ENCODE data around the gene CORO1C. TPM values are rescaled to one million over a fixed set of nuclear protein-coding genes. Genes with fewer than 3 reads are reported as not detected.
"Not testable (repeated sequence)": the region's sequence is repeated elsewhere in the genome, so short reads cannot be mapped to it uniquely, and the experiment has no call there.

CORO1C gene
- 394 TPM for polyA plus RNA-seq (2013, experiment 1 of 2; ENCODE audit: insufficient read length)
- 388 TPM for polyA plus RNA-seq (2013, experiment 2 of 2; ENCODE audit: insufficient read length)

DNA sequence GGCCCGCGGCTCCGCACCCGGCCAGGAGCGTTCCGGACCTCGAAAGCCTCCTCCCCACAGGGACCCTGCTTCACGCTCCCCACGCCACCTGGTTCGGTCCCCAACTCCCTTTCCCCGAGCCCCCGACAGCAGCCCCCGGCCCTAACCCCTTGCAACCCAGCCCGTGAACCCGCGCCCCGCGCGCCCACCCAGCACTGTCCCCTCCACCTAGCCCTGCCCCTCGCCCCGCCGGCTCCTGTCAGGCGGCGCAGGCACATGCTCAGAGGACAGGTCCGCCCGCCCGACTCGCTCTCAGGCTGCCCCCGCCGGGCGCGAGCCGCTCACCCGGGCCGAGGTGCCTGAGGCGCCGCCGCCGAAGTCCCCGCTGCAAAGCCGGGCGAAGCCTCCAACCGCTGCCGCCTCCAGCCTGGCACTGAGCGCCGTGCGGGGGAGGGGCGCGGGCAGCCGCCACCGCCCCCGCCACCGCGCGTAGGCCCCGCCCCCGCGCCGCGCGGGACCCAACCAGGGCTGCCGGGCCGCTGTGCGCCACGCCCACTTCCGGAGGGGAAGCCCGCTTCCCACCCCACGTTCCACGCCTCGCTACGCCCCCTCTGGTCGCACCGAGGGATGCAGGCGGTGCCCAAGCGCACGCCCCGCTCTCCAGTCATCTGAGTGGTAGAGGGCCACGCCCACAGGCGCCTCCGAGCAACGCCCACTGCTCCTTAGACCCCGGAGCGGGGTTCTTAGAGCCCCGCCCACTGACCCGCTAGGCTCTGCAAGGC lies at the start of gene CORO1C:
Gene CORO1C (minus strand): TSS at position 414 of the 761 bp plus-strand sequence. CDS start 30,200 bp downstream, outside the sequence.
- peak; percentile 95 for DNase-seq

DNA sequence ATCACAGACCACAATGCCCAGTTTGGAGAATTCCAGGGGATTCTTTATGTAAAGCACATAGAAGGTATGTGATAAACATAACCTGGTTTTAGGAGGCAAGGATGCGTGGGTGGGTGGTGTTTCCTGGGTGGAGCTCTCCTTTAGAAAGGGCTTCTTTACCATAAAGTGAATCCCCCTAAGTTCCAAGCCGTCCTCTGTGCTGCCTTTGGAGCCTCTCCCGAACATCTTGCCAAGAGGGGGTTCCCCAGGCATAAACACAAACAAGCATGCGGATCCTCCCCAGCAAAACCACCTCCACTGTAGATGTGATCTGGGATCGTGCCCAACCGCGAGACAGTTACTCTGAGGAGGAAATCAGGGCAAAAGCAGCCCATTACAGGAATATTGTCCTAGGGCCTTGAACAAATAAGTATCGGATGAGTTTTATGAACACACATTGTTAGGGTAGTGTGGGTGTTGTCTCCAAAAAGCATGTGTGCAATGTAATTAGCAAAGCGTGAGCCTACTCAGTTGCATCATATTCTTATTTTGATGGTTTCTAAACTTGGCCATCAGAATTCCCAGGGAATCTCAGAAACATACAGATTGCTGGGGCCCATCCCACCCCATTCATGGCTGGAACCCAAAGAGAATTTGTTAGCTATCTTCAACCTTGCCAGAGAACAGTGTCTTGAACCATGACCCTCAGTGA lies 48.8 kb upstream of the CORO1C start:
- DNase-seq: no peak

DNA sequence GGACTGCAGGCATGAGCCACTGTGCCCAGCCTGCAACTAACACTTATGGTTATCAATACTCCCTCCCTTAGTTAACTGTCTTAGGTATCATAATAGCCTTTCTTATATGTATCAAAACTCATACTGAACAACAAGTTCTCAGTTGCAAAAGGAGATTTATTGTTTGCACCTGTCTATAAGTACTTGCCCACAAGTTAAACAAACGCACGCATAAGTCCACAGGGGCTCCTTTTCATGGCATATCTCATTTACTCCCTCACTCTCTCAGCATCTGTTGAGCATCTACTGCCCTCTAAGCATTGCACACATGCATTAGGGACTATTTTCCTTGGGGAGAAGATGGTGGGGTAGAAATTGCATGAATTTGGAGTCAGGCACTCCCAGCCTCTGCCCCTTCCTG lies 46.7 kb upstream of the CORO1C start:
- no peak for DNase-seq

DNA sequence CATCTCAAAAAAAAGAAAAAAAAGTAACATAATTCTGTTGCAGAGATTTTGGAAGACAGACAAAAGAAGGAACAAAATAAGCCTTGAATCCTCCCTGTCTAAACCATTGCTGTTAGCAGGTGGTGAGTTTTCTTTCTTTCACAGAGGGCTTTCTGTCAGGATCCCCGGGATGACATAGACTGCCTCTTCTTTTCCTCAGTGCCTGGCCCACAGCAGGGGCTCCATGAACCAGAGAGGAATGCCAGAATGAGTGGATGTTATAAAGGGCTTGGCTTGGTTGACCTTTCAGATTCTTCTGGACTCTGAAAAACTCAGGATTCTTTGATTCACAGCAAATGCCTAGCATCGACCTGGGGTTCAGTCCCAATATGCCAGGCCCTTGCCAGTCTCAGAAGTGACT lies 45.8 kb upstream of the CORO1C start:
- no peak for DNase-seq

DNA sequence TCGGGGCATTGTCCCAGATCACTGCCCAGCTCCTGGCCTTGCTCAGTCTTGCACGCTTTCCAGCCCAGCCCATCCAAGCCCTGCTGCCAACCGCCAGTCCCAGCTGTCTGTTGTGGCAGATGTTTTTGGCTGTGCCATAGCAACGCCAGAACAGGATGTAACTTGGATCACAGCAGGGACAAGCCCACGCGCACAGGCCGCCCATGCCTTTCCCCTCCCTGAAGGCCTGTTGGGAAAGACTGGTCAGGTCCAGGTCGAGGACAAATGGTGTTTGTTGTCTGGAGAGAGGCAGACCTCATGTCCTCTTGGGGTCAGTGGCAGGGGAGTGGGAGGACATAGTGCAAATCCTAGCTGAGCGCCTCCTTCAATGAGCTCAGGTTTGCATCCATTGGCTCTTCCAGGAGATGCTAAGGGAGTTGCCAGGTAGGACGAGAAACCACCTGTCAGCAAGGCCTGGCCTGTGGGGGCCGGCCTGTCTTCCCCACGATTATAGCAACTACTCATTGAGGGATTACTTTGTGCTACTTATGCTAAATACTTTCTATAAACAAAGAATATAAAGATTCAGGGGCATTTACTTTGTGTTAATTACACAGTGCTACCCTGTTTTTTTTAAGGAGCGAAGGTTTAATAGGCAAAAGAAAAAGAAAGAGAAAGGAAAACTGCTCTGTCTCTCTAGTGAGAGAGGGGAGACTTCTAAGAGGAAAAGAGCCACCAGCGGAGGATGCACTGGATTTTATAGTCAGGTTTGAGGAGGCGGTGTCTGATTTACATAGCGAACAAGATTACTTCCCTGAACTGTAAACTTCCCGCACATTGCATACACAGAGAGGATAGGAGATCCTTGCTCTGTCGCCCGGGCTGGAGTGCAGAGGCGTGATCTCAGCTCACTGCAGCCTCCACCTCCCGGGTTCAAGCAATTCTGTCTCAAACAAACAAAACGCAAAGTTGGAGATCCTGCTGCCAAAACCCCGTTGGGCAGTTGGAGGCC lies 42.8 kb upstream of the CORO1C start:
- DNase-seq: peak; percentile 71

DNA sequence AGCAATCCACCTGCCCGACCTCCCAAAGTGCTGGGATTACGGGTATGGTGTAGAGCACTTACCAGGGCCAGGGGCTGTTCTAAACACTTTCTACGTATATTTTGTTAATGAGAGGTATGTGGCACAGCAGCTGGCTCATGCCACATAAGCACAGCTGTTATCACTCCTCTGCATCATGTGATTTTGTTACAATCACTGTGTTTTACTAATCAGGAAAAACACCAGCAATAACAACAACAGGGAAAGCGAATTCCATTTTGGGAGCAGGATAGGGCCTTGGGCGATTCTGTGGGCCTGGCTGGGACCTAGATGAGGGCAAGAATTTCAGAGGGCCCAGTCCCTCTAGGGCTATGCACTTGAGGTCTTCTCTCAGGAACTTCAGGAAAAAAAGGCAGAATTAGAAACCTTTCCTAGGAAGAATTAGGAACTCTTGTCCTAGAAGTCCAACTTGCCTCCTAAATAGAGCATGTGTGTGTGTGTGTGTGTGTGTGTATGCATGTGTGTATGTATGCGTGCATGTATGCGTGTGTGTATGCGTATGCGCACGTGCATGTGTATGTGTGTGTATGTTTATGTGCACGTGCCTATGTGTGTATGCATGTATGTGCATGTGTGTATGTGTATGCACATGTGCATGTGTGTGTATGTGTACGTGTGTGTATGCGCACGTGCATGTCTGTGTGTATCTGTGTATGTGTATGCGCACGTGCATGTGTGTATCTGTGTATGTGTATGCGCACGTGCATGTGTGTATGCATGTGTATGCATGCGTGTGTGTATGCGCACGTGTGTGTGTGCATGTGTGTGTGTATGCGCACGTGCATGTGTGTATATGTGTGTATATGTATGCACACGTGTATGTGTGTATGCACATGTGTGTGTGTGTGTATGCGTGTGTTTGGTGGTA lies 41.8 kb upstream of the CORO1C start:
- no peak for DNase-seq

DNA sequence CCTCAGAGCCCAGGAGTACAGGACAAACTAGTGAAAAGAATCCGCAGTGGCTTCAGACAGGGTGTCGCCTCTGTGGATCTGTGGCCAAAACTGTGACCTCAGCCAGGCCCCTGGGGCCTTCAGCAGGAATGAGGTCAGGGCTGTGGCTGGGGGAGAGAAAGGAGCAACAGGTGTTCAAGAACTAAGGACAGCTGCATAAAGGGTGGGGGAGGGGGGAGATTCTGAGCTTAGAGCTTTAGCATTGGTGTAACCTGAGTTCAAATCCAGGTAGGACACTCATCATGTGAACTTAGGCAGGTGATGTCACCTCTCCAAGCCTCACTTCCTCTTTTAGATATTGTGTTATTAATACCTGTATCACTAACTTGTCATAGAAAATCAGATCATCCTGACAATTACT lies 40.9 kb upstream of the CORO1C start:
- DNase-seq: no peak

DNA sequence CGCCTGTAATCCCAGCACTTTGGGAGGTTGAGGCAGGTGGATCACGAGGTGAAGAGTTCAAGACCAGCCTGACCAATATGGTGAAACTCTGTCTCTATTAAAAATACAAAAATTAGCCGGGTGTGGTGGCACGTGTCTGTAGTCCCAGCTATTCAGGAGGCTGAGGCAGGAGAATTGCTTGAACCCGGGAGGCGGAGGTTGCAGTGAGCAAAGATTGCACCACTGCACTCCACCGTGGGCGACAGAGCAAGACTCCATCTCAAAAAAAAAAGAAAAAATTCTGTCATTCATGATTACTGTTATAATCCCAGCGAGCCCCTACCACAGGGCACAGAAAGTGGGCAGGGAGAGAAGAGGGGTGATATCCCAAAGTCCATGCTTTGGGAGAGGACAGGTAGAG lies 40.5 kb upstream of the CORO1C start:
- DNase-seq: not testable (repeated sequence)

DNA sequence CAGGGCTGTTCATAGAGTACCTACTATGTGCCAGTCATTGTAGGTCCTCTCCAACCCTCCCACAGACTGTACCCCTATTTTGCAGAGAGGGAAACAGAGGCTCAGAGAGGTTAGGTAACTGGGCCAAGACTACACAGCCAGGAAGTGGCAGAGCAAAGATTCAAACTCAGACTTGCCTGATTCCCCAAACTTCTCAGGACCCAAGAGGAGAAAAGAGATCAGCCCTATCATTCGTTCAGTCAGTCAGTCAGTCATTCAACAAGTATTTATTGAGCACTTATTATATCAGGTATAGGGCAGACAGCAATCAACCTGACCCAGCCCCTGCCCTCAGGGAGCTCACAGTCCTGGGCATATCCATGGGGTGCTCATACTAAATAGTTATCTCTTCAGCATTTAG lies 39.6 kb upstream of the CORO1C start:
- no peak for DNase-seq

DNA sequence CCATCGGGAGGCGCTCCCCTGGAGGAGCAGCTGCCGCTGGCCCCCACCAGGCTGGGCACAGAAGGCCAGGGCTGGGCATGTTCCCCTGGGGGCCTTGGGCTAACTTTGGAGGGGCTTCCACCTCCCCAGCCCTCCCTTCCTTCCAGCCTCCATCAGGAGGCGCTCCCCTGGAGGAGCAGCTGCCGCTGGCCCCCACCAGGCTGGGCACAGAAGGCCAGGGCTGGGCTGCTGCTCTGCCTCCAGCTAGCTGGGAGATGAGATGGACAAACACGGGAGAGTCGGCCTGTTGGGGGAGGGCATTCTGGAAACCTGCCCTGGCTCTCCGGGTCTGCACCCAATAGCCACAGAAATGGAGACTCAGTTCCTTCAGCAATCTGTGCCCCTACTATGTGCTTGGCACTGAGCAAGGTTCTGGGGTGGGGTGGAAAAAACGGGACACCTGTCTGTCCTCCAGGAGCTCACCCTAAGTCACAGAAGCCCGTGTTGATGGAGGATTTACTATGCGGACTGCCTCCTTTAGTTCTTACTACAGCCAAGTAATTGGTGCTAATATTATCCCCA lies 39.0 kb upstream of the CORO1C start:
- DNase-seq: no peak

DNA sequence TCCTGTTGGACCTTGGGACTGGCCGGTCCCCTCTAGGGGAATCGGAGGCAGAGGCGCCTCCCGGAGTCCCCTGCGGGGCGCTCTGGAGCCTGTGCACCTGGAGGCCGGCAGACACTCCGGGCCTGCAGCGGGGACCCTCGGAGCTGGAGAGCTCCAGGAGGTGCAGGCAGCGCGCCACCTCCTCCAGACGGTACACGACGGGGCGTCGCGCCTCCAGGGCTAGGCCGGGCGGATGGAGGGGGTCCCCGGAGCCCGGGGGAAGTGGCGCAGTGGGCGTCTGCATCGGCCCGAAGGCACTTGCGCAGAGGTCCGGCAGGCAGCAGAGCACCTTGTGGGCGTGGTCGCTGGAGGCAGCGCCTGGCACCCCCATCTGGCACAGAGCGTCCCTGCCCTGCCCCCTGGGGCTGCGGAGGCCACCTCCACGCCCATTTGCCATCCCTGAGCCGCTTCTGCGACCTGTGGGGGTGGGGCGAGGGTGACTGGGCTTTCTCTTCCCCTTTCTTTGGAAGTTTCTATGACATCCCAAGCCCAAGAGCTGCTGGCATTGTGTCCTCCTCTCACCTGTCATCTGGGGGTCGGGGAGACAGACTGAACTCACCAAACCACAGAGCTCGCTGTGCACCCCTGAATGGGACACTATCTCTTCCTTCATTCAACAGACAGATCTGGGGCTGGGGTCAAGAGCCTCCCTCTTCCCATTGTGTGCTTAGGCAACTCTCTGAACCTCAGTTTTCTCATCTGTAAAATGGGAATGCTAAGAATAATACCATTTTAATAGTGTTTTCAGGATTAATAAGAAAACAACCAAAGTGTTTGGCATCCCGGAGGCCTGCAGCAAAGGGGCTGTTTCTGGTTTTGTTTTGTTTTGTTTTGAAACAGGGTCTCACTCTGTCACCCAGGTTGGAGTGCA lies 37.5 kb upstream of the CORO1C start:
- DNase-seq: no peak

DNA sequence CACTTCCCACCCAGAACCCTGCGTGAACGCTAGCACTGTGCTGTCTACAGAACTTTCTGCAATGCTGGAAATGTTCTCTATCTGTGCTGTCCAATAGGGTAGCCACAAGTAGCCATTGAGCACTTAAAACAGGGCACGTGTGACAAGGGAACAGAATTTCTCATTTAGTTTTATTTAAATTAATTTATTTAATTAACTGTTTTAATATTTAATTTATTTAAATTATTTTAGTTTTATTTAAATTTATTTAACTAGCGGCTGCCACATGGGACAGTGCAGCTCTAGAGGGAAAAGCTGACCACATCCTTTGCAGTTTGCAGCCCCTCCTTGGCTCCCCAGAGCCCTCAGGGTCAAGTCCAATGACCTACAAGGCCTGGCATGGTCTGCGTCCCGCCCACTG lies 35.0 kb upstream of the CORO1C start:
- no peak for DNase-seq

DNA sequence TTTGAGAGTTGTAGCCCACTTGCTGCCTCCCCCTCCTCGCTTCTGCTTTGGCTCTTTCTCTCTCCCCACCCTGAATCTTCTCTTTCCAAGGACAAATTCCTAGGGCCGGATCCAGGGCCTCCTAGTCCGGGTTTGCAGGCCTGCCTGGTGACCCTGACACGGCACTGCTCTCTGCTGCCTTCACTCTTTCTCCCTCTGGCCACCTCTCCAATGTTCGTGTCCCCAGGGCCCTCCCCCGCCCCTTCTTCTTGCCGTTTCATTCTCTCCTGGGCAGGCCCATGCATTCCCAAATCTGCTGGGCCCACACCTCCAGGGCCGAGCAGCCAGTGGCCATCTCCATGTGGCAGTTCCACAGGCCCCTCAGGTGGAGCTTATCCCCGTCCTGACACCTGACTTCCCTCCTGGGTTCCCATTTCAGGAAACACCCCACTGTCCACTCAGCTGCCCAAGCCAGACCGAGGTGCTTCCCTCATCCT lies 34.0 kb upstream of the CORO1C start:
- no peak for DNase-seq

DNA sequence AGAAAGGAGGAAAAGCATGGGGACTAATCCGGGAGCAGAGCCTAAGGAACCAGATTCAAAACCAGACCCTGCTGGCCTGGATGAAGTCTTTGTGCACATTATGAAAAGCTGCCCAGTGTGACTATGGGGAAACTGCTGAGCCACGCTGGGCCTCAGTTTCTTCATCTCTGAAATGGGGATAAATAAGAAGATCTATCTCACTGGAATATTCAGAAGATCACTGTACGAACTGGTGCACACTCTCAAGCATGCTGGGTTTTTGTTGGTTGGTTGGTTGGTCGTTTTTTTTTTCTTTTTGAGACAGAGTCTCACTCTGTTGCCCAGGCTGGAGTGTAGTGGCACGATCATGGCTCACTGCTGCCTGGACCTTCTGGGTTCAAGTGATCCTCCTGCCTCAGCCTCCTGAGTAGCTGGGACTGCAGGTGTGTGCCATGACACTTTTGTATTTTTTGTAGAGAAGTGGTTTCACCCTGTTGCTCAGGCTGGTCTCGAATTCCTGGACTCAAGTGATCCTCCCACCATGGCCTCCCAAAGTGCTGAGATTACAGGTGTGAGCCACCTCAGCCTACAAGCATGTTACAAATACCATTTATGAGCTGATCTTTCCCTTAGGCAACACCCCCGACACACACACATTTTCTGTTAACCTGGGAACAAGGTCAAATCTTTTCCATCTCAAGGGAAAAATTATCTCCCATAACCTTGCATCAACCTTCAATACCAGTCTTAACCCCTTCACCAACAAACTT lies 33.4 kb upstream of the CORO1C start:
- no peak for DNase-seq

DNA sequence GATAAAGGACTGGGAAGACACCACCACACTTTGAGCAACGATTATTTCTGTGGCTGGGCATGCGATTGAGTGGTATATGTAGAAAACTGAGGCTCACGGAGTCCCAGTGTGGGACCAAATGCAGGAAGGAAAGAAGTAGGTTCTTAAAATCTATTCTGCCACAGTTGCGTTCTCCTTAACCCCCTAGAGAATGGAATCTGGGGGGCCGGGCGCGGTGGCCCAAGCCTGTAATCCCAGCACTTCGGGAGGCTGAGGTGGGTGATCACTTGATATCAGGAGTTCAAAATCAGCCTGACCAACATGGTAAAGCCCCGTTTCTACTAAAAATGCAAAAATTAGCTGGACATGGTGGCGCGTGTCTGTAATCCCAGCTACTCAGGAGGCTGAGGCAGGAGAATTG lies 29.9 kb upstream of the CORO1C start:
- no peak for DNase-seq

DNA sequence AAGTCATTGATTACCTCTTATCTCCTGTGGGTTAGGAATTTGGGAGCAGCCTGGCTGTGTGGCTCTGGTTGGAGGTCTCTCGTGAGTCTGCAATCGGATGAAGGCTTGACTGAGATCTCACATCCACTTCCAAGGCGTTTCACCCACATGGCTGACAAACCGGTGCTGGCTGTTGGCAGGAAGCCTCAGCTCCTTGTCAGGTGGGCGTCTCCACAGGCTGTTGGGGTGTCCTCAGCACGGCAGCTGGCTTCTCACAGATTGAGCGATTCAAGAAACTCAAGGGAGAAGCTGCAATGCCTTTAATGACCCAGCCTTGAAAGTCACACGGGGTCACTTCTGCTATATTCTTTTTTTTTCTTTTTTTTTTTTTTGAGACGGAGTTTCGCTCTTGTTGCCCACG lies 28.6 kb upstream of the CORO1C start:
- DNase-seq: no peak

DNA sequence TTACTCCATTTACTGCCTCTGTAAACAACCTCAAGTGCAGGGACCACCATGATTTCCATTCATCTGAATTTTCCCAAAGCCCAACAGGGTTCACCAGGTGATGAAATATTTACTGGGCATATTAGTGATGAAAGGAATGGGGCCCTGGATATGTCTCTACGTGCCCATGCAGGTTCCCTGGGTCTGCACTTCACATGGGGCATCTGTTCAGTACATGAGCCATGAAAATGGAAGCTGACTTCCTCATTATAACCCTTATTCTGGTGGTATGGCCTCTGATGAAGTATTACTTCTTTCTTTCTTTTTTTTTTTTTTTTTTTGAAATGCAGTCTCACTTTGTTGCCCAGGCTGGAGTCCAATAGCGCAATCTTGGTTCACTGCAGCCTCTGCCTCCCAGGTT lies 26.5 kb upstream of the CORO1C start:
- no peak for DNase-seq

DNA sequence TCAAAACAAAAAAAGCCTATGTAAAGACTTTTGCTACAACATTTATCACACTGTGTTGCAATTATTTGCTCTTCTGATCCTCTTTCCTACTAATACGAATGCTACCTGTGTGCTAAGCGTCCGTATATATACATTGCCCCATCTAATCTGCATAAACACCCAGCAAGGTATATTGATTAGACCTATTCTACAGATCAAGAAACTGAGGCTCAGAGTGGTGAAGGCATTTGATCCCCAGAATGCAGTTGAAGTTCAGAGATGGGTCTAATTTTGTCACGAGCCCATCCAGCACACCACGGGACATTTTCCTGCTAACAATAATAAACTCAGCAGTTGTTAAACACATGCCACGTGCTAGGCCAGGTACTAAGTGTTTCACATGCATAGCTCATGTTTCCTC lies 25.1 kb upstream of the CORO1C start:
- DNase-seq: no peak

DNA sequence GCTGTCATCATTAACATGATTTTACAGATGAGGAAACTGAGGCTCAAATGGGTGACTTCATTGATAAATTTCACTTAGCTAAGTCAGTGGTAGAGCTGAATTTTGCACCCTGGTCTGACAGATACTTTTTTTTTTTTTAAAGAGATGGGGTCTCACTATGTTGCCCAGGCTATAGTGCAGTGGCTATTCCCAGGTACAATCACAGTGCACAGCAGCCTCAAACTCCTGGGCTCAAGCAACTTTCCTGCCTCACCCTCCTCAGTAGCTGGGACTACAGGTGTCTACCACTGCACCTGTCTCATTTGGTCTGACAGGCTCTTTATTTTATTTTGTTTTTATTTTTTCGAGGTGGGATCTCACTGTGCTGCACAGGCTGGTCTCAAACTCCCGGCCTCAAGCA lies 24.2 kb upstream of the CORO1C start:
- no peak for DNase-seq
